Activated CD4-positive, CD25-positive, alpha-beta regulatory T cell treated with anti-CD3 and anti-CD28 coated beads, Interleukin-2, amount 50 U/mL, for 24 hours (primary cell): ENCODE data around the gene CELA2A.
"Not testable (repeated sequence)": the region's sequence is repeated elsewhere in the genome, so short reads cannot be mapped to it uniquely, and the experiment has no call there.

Experiments
- ATAC-seq, 2 donors: fragments of 150-1000 bp; cut with Tn5 transposase; one replicate each; pipeline ENCODE4 v1.10.0; 2021; ENCODE audit warnings: mild to moderate bottlenecking in 1 of 2, moderate library complexity in 1 of 2

CELA2A gene

GRCh38 chr1:15469821-15470448 is 13.4 kb downstream of the CELA2A start:
- not testable (repeated sequence) for ATAC-seq

- not testable (repeated sequence) for ATAC-seq
These were observed 14.5 kb downstream of the CELA2A start for GRCh38 chr1:15471067-15471466.

GRCh38 chr1:15471723-15472122 is 15.2 kb downstream of the CELA2A start:
- ATAC-seq, result not testable (repeated sequence)

GRCh38 chr1:15472587-15472986 is 16.1 kb downstream of the CELA2A start:
- no peak for ATAC-seq

GRCh38 chr1:15475752-15476314 is 19.3 kb downstream of the CELA2A start, which contains the start of gene CELA2B:
Gene CELA2B, plus strand, starts transcription at chr1:15476104. Its CDS starts 22 bp downstream, at chr1:15476126.
- no peak for ATAC-seq

- ATAC-seq, result no peak
These were observed 20.4 kb downstream of the CELA2A start for GRCh38 chr1:15476927-15477326.

- ATAC-seq, result no peak
These were observed 21.2 kb downstream of the CELA2A start for GRCh38 chr1:15477646-15478212.

GRCh38 chr1:15479654-15480347 is 23.3 kb downstream of the CELA2A start:
- no peak for ATAC-seq

- ATAC-seq, result not testable (repeated sequence)
These were observed 25.9 kb downstream of the CELA2A start for GRCh38 chr1:15482455-15482854.

GRCh38 chr1:15482983-15483543 is 26.5 kb downstream of the CELA2A start:
- ATAC-seq, result not testable (repeated sequence)

GRCh38 chr1:15483971-15484370 is 27.4 kb downstream of the CELA2A start:
- ATAC-seq, result no peak

GRCh38 chr1:15484443-15484842 is 27.9 kb downstream of the CELA2A start:
- ATAC-seq, result not testable (repeated sequence)

GRCh38 chr1:15485636-15486035 is 29.1 kb downstream of the CELA2A start:
- ATAC-seq, result no peak

GRCh38 chr1:15486844-15487610 is 30.5 kb downstream of the CELA2A start:
- ATAC-seq, result not testable (repeated sequence)

- no peak for ATAC-seq
These were observed 31.8 kb downstream of the CELA2A start for GRCh38 chr1:15488371-15488770.

- ATAC-seq, result no peak
These were observed 32.7 kb downstream of the CELA2A start for GRCh38 chr1:15489052-15489736.

GRCh38 chr1:15491010-15491409 is 34.5 kb downstream of the CELA2A start:
- peak in 1 of 2 donors; percentile 60 for ATAC-seq

GRCh38 chr1:15492596-15492995 is 36.1 kb downstream of the CELA2A start:
- ATAC-seq, result no peak

GRCh38 chr1:15493869-15494390 is 37.4 kb downstream of the CELA2A start:
- no peak for ATAC-seq

- no peak for ATAC-seq
These were observed 43.9 kb downstream of the CELA2A start for GRCh38 chr1:15500184-15501178.
